Esophagus muscularis mucosa (tissue), 4 donors: ENCODE measurements around the gene TARDBP.

Experiments
- EP300 ChIP-seq: sonication (generic); formaldehyde crosslinking; IDR thresholded peaks from one replicate; pipeline ENCODE4 v1.6.1; 2017; ENCODE audit warnings: antibody characterized with exemption
- POLR2AphosphoS5 ChIP-seq, 2 donors: sonication (generic); formaldehyde crosslinking; IDR thresholded peaks; one replicate each; pipeline ENCODE4 v1.6.1; 2017; ENCODE audit warnings: antibody characterized with exemption in 2 of 2
- TF ChIP-seq, protein P1 (sequence below), 3 experiments: fragments of 200-600 bp in 2 of 3; fragments of 450-650 bp in 1 of 3; sonication (generic) in 2 of 3; IDR thresholded peaks; one replicate each; pipeline ENCODE4 v1.5.1; 2017 to 2019; ENCODE audit warnings: antibody characterized with exemption in 3 of 3, mild to moderate bottlenecking in 2 of 3, moderate library complexity in 1 of 3

DNA sequence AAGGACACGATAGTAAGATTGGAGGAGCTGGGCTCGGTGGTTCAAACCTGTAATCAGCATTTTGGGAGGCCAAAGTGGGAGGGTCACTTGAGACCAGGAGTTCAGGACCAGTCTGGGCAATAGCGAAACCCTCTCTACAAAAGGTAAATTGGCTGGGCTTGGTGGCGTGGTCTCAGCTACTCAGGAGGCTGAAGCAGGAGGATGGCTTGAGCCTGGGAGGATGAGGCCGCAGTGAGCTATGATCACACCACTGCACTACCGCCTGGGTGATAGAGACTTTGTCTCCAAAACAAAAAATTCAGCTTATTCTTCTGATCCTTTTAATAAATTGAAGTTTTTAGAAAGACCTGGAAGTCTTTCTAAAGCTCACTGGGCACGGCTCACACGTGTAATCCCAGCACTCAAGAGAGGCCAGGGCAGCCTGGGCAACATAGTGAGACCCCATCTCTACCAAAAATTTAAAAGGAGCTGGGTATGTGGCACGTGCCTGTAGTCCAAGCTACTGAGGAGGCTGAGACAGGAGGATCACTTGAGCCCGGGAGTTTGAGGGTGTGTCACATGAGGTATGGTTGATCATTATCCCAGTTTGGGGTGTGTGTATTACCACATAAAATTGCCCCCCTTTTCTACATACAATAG, 19.3 kb downstream of the TARDBP start:
- TF ChIP-seq EP300: no peak
- TF ChIP-seq, protein P1, sequence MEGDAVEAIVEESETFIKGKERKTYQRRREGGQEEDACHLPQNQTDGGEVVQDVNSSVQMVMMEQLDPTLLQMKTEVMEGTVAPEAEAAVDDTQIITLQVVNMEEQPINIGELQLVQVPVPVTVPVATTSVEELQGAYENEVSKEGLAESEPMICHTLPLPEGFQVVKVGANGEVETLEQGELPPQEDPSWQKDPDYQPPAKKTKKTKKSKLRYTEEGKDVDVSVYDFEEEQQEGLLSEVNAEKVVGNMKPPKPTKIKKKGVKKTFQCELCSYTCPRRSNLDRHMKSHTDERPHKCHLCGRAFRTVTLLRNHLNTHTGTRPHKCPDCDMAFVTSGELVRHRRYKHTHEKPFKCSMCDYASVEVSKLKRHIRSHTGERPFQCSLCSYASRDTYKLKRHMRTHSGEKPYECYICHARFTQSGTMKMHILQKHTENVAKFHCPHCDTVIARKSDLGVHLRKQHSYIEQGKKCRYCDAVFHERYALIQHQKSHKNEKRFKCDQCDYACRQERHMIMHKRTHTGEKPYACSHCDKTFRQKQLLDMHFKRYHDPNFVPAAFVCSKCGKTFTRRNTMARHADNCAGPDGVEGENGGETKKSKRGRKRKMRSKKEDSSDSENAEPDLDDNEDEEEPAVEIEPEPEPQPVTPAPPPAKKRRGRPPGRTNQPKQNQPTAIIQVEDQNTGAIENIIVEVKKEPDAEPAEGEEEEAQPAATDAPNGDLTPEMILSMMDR (IDR thresholded peaks at IDR 0.05): no peak
- no peak for TF ChIP-seq POLR2AphosphoS5 (IDR thresholded peaks at IDR 0.05)
